Trophoblast cell (in vitro differentiated cells and primary cell): Measurements from ENCODE around the gene SYT13.

Experiments
- DNase-seq, 2 donors: peaks; one replicate each; pipeline ENCODE4 v3.0.0-alpha.2; 2016
- H2AFZ ChIP-seq: 2 replicates; pipeline ENCODE4 v1.6.1; 2013; ENCODE audit warnings: low read length, moderate library complexity, mild to moderate bottlenecking; ENCODE audit not compliant: insufficient read depth, poor library complexity
- H2AK5ac ChIP-seq: 2 replicates; pipeline ENCODE4 v1.6.1; 2013; ENCODE audit warnings: mild to moderate bottlenecking, low read length
- H2BK120ac ChIP-seq: 2 replicates; pipeline ENCODE4 v1.6.1; 2013; ENCODE audit warnings: low read length, mild to moderate bottlenecking, moderate library complexity; ENCODE audit not compliant: insufficient read depth, poor library complexity
- H2BK12ac ChIP-seq: 2 replicates; pipeline ENCODE4 v1.6.1; 2013; ENCODE audit warnings: mild to moderate bottlenecking, low read length, moderate library complexity
- H2BK5ac ChIP-seq: 2 replicates; pipeline ENCODE4 v1.6.1; 2013; ENCODE audit warnings: low read length, low read depth, moderate library complexity, mild to moderate bottlenecking; ENCODE audit not compliant: poor library complexity
- H3K14ac ChIP-seq: 2 replicates; pipeline ENCODE4 v1.6.1; 2013; ENCODE audit warnings: mild to moderate bottlenecking, low read length
- H3K18ac ChIP-seq: 2 replicates; pipeline ENCODE4 v1.6.1; 2013; ENCODE audit warnings: mild to moderate bottlenecking, low read length
- H3K23ac ChIP-seq: 2 replicates; pipeline ENCODE4 v1.6.1; 2013; ENCODE audit warnings: low read length
- H3K27ac ChIP-seq: 2 replicates; pipeline ENCODE4 v1.5.1; 2013; ENCODE audit warnings: low read depth, mild to moderate bottlenecking, inconsistent platforms, low read length, moderate library complexity
- H3K27me3 ChIP-seq: 2 replicates; pipeline ENCODE4 v1.6.1; 2013; ENCODE audit warnings: inconsistent platforms, mild to moderate bottlenecking, low read length, moderate library complexity; ENCODE audit not compliant: insufficient read depth
- H3K36me3 ChIP-seq, 2 experiments: 1 replicate in 1 of 2; 2 replicates in 1 of 2; pipeline ENCODE4 v1.6.1; 2013; ENCODE audit warnings: low read length in 2 of 2, mild to moderate bottlenecking in 2 of 2, moderate library complexity in 1 of 2; ENCODE audit not compliant: insufficient read depth in 2 of 2, control insufficient read depth in 1 of 2
- H3K4ac ChIP-seq: 2 replicates; pipeline ENCODE4 v1.6.1; 2013; ENCODE audit warnings: low read depth, mild to moderate bottlenecking, low read length, moderate library complexity
- H3K4me1 ChIP-seq, 2 experiments: 1 replicate in 1 of 2; 2 replicates in 1 of 2; pipeline ENCODE4 v1.6.1; 2013; ENCODE audit warnings: low read length in 2 of 2, mild to moderate bottlenecking in 2 of 2, moderate library complexity in 1 of 2; ENCODE audit not compliant: insufficient read depth in 2 of 2, control insufficient read depth in 1 of 2
- H3K4me2 ChIP-seq: 2 replicates; pipeline ENCODE4 v1.6.1; 2013; ENCODE audit warnings: inconsistent platforms, mild to moderate bottlenecking, low read length, moderate library complexity
- H3K4me3 ChIP-seq: 2 replicates; pipeline ENCODE4 v1.5.1; 2013; ENCODE audit warnings: mild to moderate bottlenecking, low read depth, low read length, inconsistent platforms
- H3K79me1 ChIP-seq: one replicate; pipeline ENCODE4 v1.6.1; 2013; ENCODE audit warnings: low read length
- H3K79me2 ChIP-seq: 2 replicates; pipeline ENCODE4 v1.6.1; 2013; ENCODE audit warnings: low read length, mild to moderate bottlenecking; ENCODE audit not compliant: control insufficient read depth, insufficient read depth, poor library complexity
- H3K9ac ChIP-seq: 2 replicates; pipeline ENCODE4 v1.6.1; 2013; ENCODE audit warnings: mild to moderate bottlenecking, low read length
- H3K9me3 ChIP-seq: 2 replicates; pipeline ENCODE4 v1.6.1; 2013; ENCODE audit warnings: low read depth, mild to moderate bottlenecking, control low read depth, inconsistent platforms, low read length; ENCODE audit not compliant: insufficient read depth
- H4K12ac ChIP-seq: 2 replicates; pipeline ENCODE4 v1.6.1; 2013; ENCODE audit warnings: low read depth, mild to moderate bottlenecking, low read length, moderate library complexity
- H4K8ac ChIP-seq: 2 replicates; pipeline ENCODE4 v1.6.1; 2013; ENCODE audit warnings: low read depth, mild to moderate bottlenecking, low read length, moderate library complexity
- H4K91ac ChIP-seq: one replicate; pipeline ENCODE4 v1.6.1; 2013; ENCODE audit warnings: low read depth, mild to moderate bottlenecking, low read length, moderate library complexity
- WGBS: extraction: QIAGEN DNeasy Blood & Tissue Kit; methylation state at CpG from one replicate; pipeline ENCODE4 v1.1.7; 2013; ENCODE audit warnings: missing lambda C conversion rate; ENCODE audit not compliant: insufficient read length, insufficient coverage; ENCODE audit errors: extremely low coverage; 5-methylcytosine and 5-hydroxymethylcytosine counted together

SYT13 gene

DNA sequence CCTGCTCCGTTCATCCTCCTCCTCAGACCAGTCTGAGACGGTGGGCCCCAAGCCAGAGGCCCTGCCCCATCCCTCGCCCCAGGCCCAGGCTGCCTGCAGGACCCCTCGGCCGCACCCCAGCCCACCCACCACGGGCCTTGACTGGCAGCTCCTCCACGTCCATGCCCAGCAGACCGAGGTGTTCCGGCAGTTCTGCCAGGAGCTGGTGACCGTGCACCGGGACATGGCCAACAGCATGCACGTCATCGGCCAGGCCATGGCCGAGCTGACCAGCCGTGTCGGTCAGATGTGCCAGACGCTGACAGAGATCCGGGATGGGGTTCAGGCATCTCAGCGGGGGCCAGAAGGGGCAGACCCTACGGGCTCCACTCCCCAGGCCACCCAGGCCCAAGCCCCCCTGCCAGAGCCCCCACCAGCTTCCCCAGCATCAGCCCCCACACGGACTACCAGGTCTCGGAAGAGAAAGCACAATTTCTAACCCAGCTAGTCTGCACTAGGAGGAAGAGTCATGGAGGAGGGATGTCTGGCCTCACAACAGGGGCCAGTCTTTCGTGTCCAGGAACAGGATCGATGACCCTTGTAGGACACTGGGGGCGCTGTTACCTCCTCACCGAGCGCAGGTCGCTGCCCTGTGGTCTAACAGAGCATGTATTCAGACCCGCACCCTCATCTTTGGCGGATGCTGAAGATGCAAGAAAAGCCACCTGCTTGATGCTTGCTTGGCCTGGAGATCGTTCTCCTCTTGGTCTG lies 73.4 kb downstream of the SYT13 start:
- H3K9me3 ChIP-seq: no peaks in the 10 kb centered on the region
- H2BK120ac ChIP-seq: no peak overlapping the region
- no peak overlapping the region for H2AK5ac ChIP-seq
- no peak overlapping the region for H2BK5ac ChIP-seq
- no peaks in the 10 kb centered on the region for H3K4me1 ChIP-seq
- no peak overlapping the region for H3K4me2 ChIP-seq
- no peak overlapping the region for H3K18ac ChIP-seq
- H3K9ac ChIP-seq: no peak overlapping the region
- no peaks in the 10 kb centered on the region for H3K79me1 ChIP-seq
- H3K27ac ChIP-seq: no peak overlapping the region
- no peak overlapping the region for H4K12ac ChIP-seq
- H2BK12ac ChIP-seq: no peak overlapping the region
- H3K23ac ChIP-seq: no peak overlapping the region
- no peak overlapping the region for H3K4ac ChIP-seq
- no peaks in the 10 kb centered on the region for H3K36me3 ChIP-seq
- no CpG with 5 or more reads among the region's 31 CpGs for WGBS
- no peak overlapping the region for H3K14ac ChIP-seq
- H2AFZ ChIP-seq: no peak overlapping the region
- H4K8ac ChIP-seq: no peak overlapping the region
- H4K91ac ChIP-seq: no peak overlapping the region
- H3K4me3 ChIP-seq: no peak overlapping the region
- H3K27me3 ChIP-seq: no peaks in the 10 kb centered on the region
- H3K79me2 ChIP-seq: no peaks in the 10 kb centered on the region
- DNase-seq: no peak

DNA sequence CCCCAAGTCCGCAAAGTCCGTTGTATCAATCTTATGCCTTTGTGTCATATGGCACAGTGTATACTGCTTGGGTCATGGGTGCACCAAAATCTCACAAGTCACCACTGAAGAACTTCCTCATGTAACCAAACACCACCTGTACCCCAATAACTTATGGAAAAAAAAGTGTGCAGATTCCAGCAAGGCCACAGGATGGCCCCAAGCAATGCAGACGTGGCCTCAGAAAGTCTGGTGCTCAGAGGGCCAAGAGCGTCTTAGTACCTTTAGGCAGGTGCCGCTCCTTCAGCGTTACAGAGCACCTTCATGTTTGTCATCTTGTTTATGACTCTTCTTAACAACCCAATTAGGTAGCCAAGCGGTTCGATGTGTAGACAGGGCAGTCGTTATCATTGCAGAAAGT lies 74.4 kb downstream of the SYT13 start:
- Histone ChIP-seq H3K27me3 (no peaks in the 10 kb centered on the region), H3K36me3 (no peaks in the 10 kb centered on the region), H3K14ac (no peak overlapping the region), H2BK5ac (no peak overlapping the region), H3K27ac (no peak overlapping the region), H3K4me2 (no peak overlapping the region), H4K8ac (no peak overlapping the region), H3K4me1 (no peaks in the 10 kb centered on the region), H2BK120ac (no peak overlapping the region), H3K4me3 (no peak overlapping the region), H4K91ac (no peak overlapping the region), H2AFZ (no peak overlapping the region), H4K12ac (no peak overlapping the region), H3K79me1 (no peaks in the 10 kb centered on the region), H3K9ac (no peak overlapping the region), H3K9me3 (no peaks in the 10 kb centered on the region), H3K4ac (no peak overlapping the region), H3K23ac (no peak overlapping the region), H2BK12ac (no peak overlapping the region), H2AK5ac (no peak overlapping the region), H3K18ac (no peak overlapping the region), H3K79me2 (no peaks in the 10 kb centered on the region)
- WGBS: no CpG with 5 or more reads among the region's 9 CpGs
- DNase-seq: no peak

DNA sequence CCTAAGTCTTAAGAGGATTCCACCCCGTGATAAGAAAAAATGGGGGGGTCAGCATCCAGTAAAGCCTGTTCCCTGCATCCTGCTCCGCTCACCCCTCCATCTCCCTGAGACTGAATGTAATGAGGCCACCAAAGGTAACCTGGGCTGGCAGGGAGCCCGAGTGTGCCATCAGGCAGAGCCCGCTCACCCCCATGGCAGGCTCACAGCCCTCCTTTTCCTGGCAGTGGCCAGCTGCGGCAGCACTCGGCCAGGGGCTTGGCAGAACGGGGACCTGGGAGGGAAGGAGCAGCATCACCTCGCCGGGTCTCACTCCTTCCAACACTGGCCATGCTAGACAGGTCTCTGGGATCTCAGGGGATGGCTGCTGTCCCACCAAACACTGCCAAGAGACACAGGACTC lies 75.3 kb downstream of the SYT13 start:
- H3K27ac ChIP-seq: no peak overlapping the region
- no peak overlapping the region for H4K12ac ChIP-seq
- no peak overlapping the region for H3K18ac ChIP-seq
- H2BK12ac ChIP-seq: no peak overlapping the region
- H3K23ac ChIP-seq: no peak overlapping the region
- no peak overlapping the region for H3K14ac ChIP-seq
- no peak overlapping the region for H2AK5ac ChIP-seq
- no peaks in the 10 kb centered on the region for H3K9me3 ChIP-seq
- H3K4me3 ChIP-seq: no peak overlapping the region
- no peaks in the 10 kb centered on the region for H3K79me1 ChIP-seq
- no peak for DNase-seq
- no peak overlapping the region for H4K8ac ChIP-seq
- no peak overlapping the region for H3K9ac ChIP-seq
- no peaks in the 10 kb centered on the region for H3K79me2 ChIP-seq
- no peak overlapping the region for H2BK120ac ChIP-seq
- no peak overlapping the region for H2AFZ ChIP-seq
- WGBS: no CpG with 5 or more reads among the region's 9 CpGs
- no peaks in the 10 kb centered on the region for H3K36me3 ChIP-seq
- no peak overlapping the region for H2BK5ac ChIP-seq
- H4K91ac ChIP-seq: no peak overlapping the region
- H3K4me2 ChIP-seq: no peak overlapping the region
- no peaks in the 10 kb centered on the region for H3K27me3 ChIP-seq
- no peak overlapping the region for H3K4ac ChIP-seq
- H3K4me1 ChIP-seq: no peaks in the 10 kb centered on the region

DNA sequence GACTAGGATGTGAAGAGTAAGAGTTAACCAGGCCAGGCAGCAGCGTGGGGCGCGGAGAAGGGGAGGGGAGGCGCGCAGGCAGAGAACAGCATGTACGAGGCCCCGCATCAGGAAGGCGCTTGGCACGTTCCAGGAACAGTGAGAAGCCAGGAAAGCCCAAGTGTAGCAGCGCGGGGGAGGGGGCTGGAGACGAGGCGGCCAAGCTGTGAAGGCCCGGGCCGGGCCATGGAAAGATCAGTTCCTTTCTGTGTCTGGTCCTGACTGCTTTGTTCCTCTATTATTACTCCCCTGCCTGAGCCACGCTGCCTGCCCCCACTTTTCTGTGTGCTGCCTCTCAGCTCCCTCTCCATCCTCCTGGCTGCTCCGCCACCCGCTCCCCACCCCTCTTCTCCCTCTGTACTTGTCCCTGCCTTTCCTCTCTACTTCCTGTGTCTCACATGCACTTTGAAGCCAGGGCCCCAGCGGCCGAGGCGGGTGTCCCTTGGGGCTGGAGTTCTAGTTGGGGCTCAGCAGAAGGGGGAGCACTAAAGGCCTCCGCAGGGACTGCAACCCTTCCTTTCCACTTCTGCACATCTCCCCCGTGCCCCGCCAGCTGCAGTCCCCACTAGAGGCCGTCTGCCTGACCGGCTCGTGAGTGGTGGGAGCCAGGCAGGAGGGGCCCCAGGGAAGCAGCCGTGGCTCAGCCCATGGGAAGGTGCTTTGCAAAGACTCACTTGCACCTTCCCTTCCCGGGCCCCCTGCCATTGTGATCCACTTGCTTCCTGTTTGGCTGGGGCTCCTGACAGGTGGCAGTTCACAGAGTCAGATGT lies 76.0 kb downstream of the SYT13 start:
- H3K23ac ChIP-seq: no peak overlapping the region
- H3K4me3 ChIP-seq: no peak overlapping the region
- H3K18ac ChIP-seq: no peak overlapping the region
- no peak overlapping the region for H4K91ac ChIP-seq
- H3K4me1 ChIP-seq: no peaks in the 10 kb centered on the region
- no peak overlapping the region for H2AK5ac ChIP-seq
- no peak overlapping the region for H3K9ac ChIP-seq
- no peaks in the 10 kb centered on the region for H3K79me1 ChIP-seq
- no CpG with 5 or more reads among the region's 29 CpGs for WGBS
- no peaks in the 10 kb centered on the region for H3K36me3 ChIP-seq
- no peak overlapping the region for H3K4ac ChIP-seq
- no peaks in the 10 kb centered on the region for H3K27me3 ChIP-seq
- no peak overlapping the region for H2BK12ac ChIP-seq
- no peak for DNase-seq
- H3K4me2 ChIP-seq: no peak overlapping the region
- no peaks in the 10 kb centered on the region for H3K79me2 ChIP-seq
- no peak overlapping the region for H2AFZ ChIP-seq
- no peak overlapping the region for H3K27ac ChIP-seq
- H4K12ac ChIP-seq: no peak overlapping the region
- H2BK120ac ChIP-seq: no peak overlapping the region
- no peaks in the 10 kb centered on the region for H3K9me3 ChIP-seq
- no peak overlapping the region for H4K8ac ChIP-seq
- H2BK5ac ChIP-seq: no peak overlapping the region
- no peak overlapping the region for H3K14ac ChIP-seq
